SK-MEL-5 (cell line): ENCODE data around the gene FAM3A. TPM values are rescaled to one million over a fixed set of nuclear protein-coding genes. Genes with fewer than 3 reads are reported as not detected.
"Not testable (repeated sequence)": the region's sequence is repeated elsewhere in the genome, so short reads cannot be mapped to it uniquely, and the experiment has no call there.

Source experiments
- DNase-seq: peaks from one replicate; pipeline ENCODE4 v3.0.0-alpha.2; 2016; ENCODE audit warnings: low read depth, low spot score
- in situ Hi-C: cut with HindIII; loops from 2 replicates; pipeline ENCODE4 v1.10.0; 2016; ENCODE audit warnings: low sequenced_read_pairs, high pct_unique_total_duplicates, low pct_unique_long_range_greater_than_20kb
- polyA plus RNA-seq, 2 experiments: library from polyadenylated mRNA; depleted of rRNA; stranded (reverse); fragments of >200 nt; gene quantifications; 2 replicates each; pipeline ENCODE4 v1.2.3, GENCODE V29; 2015
- total RNA-seq: library from RNA; depleted of rRNA; stranded (reverse); fragments of >200 nt; shearing (Covaris generic); gene quantifications from 2 replicates; pipeline ENCODE4 v1.2.3, GENCODE V29; 2014; rRNA removed

Gene FAM3A, protein sequence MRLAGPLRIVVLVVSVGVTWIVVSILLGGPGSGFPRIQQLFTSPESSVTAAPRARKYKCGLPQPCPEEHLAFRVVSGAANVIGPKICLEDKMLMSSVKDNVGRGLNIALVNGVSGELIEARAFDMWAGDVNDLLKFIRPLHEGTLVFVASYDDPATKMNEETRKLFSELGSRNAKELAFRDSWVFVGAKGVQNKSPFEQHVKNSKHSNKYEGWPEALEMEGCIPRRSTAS
- total RNA-seq, result 25.6 and 28.1 TPM in 2 replicates
- polyA plus RNA-seq (2015; cell fraction: cytosol; rRNA removed), result 49.7 and 55.1 TPM in 2 replicates
- polyA plus RNA-seq (2015; cell fraction: nucleus; rRNA removed), result 68.6 and 90.7 TPM in 2 replicates

DNA sequence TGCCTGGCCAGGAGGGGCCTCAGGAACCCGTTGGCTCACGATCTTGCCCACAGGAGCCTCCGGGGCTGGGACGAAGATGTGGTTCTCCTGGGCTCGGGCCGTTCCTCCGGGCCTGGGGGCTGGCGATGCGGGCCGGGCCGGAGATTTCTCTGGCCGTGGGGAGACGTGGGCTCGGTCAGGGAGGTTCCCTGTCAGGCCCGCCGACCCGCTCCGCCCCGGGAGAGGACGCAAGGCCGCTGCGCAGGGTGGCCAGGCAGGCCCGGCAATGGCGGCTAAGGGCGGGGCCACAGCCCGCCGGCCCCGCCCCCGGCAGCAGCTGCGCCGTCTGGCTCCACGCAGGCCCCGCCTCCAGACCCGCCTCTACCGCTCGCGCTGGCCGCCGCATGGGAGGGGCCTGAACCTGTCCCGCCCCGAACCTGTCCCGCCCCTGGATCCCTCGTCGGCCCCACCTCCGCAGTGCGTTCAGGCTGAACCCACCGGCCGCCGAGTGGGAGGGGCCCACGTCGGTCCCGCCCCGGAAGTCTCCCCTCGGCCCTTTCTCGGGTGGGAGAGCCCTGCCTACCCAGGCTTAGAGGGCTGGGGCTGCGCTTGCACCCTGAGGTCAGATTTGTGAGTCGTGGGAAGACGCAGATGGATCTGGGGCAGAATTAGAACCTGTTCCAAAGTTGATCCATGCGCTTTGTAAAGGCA, at the start of gene FAM3A:
TSS of gene FAM3A (minus strand) at position 267 of the 690 bp plus-strand sequence. CDS start 460 bp downstream, outside the sequence.
- DNase-seq, result peak; percentile 82
- in situ Hi-C loops, result no loop called here

DNA sequence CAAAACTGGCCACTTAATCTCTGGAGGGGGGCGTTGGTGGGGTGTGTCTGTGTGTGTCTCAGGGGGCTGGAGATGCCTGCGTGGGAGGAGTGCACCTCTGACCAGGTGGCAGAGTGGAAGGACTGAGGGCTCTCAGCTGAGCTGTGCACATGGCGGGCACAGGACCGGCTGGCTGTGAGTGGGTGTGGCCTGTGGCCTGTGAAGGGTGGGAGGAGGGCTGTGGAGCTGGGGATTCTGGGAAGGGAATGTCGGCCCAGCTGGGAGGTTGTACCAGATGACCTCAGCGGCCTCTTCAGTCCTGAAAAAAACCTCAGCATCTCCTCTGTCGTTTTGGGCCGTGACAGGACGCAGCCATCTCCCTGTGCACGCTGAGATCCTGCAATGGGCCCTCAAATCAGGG, 46.3 kb upstream of the FAM3A start:
- in situ Hi-C loops, DNase-seq: not testable (repeated sequence)

DNA sequence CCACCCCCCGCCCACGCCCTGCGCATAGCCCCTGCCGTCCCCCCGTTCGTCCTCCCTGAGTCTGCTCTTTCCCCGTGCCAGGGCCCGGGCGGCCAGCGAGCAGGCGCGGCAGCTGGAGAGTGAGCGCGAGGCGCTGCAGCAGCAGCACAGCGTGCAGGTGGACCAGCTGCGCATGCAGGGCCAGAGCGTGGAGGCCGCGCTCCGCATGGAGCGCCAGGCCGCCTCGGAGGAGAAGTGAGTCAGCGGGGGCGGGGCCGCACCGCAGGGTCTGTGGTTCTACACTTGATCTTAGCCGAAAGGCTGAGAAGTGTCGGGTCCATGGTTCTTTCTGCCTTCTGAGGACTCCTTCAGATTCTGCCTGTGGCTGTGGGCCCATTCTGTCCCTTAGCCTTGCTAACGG, 44.3 kb upstream of the FAM3A start:
- DNase-seq, in situ Hi-C loops: not testable (repeated sequence)

DNA sequence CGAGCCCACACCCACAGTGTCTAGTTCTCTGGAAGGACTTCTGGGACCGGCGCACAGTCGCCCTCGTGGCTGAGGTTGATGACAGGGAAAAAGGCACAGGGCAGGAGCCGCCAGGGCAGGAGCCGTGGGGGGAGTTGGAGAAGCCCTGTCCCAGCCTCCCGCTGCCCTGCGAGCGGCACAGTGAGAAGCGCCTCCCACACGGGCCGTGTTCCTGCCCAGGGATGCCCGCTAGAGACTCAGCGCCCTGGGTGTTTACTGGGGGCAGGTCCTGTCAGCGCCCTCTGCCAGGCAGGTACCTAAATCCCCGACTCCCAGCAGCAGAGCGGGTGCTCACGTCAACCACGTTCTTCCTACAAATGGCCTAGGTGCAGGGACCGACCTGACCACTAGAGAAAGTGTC, 42.9 kb upstream of the FAM3A start:
- in situ Hi-C loops, DNase-seq: not testable (repeated sequence)

DNA sequence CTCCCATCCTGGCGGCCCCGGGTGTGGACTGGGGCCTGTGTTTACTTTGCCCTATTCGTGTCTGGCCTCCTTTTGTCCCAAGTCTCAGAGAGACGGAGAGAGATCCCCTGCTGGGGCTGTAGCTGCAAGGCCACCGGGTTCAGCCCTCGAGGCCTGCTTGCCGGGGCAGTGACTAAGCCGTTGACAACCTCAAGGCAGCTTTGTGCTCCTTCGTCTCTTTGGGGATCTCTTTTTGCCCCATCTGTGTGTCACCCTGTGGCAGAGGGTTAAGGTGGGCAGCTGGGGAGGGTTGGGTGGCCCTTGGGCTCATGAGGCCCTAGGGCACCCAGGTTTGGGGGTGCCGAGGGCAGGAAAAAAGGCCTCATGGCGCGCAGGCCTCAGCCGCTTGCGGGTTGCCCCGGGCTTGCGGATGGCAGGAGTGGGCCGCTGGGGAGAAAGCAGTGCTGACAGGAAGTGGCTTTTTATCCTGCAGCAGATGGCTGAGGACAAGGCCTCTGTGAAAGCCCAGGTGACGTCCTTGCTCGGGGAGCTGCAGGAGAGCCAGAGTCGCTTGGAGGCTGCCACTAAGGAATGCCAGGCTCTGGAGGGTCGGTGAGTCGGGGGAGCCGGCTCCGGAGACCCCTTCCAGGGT, 42.1 kb upstream of the FAM3A start:
- in situ Hi-C loops, DNase-seq: not testable (repeated sequence)

DNA sequence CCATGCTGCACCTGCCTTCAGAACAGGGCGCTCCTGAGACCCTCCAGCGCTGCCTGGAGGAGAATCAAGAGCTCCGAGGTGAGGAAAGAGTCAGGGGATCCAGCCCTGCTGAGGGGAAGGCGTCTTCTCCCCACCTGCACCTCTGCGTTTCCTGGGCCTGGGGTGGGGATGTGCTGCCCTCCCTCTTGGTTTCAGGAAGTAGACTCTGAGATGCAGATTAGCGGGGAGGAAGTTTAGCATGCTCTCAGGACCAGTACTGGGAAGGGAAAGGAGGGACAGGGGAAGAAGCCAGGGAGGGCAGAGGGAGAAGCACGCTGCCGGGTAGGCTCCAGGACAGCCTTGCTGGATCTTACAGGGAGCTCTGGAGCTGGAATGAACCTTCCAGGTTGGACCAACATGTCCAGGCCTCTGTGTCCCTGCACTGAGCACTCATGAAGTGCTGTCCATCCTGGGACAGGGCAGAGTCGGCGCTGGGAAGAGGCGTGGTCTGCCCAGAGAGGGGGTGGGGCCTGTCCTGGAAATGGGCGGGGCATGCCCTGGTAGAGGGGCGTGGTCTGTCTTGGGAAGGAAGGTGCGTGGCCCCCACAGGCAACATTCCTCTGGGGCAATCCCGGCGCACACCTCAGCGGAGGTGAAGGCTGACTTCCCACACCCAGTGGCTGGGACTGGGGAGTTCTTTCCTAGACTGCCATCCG, 36.2 kb upstream of the FAM3A start:
- DNase-seq, in situ Hi-C loops: not testable (repeated sequence)

DNA sequence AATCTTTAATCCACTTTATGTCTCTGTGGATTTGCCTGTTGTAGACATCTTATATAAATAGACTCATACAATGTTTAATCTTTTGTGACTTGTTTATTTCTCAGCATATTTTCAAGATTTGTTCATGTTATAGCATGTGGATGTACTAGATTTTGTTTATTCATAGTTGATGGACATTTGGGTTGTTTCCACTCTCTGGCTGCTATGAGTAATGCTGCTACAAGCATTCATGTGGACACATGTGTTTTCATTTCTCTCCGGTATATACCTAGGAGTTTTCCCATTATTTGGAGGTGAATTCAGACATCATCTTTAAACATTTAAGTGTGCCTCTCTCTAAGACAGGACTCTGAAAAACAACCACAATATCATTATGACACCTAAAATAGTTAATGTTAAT, 33.7 kb upstream of the FAM3A start:
- in situ Hi-C loops, result no loop called here

DNA sequence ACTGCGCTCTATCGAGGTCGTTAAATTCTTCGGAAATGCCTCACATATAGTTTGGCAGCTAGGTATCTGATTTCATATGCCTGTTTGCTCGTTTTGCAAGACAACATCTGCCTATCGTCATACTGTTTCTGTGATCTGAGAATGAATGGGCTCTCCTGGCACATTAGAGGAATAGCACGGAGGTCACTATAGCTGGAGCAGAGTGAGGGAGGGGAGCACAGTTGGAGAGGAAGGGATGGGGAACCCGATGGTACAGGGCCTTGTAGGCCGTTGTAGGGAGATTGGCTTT, 31.9 kb upstream of the FAM3A start:
- no peak for DNase-seq
- in situ Hi-C loops, result no loop called here

More for the DNA sequence above, 33.7 kb upstream of the FAM3A start:
- DNase-seq, result no peak

DNA sequence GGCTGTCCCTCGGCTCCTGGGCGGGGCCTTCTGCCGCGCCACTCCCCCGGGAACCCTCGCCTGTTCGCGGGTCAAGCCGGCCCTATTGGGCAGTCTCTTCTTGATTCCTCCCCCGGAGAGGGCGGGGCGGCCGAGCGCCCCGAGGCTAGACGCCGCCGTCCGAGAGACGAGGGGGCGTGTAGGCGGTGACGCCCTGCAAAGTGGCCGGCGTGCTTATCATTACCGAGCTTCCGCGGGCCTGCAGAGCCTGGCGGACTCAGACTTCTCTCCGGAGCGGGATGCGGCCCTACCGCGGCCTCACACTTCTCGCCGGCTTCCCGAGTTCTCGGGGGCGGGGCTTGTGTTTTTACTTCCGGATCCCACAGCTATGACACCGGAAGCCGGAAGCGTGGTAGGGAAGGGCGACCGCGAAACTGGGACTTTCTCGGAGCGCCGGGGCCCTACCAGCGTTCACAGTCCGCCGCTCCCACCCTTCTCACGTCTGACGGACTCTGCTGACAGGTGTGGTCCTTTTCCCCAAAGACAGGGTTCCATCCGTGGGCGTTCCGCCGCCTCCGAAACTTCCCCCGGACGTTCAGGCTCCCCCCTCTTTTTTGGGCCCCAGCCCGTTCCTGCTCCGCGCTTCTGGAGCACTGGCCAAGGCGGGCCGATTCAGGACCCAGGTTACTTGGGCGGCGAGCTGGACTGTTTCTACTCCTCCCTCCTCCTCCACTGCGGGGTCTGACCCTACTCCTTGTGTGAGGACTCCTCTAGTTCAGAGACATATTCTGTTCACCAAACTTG, 31.4 kb upstream of the FAM3A start, which contains the start of gene IKBKG:
TSS of gene IKBKG (plus strand) at position 376 of the 783 bp plus-strand sequence. CDS start 4,383 bp downstream, outside the sequence.
- peak; percentile 86 for DNase-seq
- in situ Hi-C loops, result no loop called here

DNA sequence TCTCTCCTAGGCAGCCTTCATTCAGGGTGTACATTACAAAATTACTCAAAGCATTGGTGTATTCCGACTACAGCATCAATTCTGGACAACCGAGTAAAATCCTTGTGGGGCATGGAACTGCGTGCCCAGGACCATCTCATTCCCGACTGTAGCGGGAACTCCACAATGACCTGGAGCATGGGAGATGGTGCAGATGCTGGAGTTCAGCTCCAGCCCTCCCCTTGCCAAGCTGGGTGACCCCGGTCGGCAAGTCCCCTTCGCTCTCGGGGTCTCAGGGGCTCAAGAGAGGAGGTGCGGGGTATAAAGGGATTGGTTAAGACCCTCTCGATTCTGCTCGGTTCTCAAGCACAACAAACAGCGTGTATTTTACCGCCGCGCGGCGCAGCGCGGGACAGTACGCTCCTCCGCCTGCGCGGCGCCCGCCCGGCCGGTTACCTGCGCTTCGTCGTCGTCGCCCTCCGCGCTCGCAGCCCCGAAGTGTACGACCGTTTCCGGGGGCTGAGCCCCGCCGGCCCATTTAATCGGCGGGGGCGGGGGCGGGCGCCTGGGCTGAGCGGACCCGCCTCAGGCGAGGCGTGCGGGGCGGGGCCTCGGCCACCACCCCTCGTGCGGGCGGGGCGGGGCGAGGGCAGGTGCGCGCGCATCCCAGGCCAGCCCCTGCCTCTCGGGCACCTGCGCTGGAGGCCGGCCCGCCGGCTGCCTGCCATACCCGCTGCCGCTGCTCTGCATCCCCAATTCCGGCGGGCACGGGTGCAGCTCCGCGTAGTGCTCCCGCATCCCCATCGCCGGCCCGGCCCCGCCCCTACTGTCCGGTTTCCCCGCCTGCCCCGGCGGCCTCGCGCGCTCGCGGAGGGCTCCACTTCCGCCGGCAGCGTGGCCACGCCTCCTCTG, 30.6 kb upstream of the FAM3A start, which contains the start of gene G6PD:
TSS of gene G6PD (minus strand) at position 493 of the 891 bp plus-strand sequence. CDS start 691 bp downstream, outside the sequence.
- DNase-seq, result peak; percentile 64
- in situ Hi-C loops, result no loop called here

DNA sequence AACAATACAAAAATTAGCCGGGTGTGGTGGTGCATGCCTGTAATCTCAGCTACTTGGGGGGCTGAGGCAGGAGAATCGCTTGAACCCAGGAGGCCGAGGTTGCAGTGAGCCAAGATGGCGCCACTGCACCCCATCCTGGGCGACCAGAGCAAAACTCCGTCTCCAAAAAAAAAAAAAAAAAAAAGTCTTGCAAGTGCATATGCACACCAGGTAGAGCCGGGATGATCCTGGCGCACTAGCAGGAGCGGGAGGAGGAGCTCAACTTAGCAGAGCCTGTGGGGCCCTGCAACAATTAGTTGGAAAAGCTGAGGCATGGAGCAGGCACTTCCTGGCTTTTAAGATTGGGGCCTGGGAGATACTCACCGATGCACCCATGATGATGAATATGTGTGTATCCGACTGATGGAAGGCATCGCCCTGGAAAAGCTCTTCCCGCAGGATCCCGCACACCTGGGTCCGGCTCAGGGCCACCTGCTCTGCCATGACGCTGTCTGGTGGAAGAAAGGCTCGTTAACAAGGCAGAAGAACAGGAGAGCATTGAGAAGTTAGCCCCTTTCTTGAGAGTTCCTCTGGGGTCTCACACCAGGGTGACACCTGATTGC, 29.7 kb upstream of the FAM3A start:
- in situ Hi-C loops, result no loop called here

DNA sequence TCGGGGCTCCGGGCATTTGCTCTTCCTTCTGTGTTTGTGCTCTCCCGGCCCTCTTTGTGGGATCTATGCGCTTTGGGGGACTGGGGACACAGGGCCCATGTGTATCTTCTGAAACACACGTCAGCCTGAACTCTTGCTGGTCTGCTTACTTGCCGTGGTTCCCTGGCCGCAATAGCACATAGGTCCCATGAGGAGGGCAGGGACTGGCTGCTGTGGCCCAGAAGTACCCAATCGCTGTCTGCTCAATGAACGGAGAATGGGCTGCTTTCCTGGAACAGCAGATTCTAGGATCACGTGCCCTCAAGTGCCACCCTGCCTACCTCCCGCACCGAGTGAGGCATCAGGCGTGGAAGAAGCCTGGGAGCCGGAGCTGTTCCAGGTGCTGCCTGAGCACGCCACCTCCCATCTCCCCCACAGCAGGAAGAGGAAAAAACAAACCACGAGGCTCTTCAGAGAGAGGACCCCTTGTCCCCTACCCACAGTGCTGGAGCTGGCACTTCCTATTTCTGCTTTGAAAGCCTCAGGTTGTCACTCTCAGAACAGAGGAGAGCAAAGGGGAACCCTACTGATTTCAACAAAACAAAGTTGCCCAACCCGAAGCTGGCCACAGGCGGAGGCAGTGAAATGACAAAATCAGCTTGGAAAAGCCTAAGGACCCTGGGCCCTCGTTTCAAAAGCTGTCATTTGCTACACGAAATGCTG, 26.8 kb upstream of the FAM3A start:
- no peak for DNase-seq
- in situ Hi-C loops, result no loop called here

More for the DNA sequence above, 29.7 kb upstream of the FAM3A start:
- DNase-seq, result no peak

DNA sequence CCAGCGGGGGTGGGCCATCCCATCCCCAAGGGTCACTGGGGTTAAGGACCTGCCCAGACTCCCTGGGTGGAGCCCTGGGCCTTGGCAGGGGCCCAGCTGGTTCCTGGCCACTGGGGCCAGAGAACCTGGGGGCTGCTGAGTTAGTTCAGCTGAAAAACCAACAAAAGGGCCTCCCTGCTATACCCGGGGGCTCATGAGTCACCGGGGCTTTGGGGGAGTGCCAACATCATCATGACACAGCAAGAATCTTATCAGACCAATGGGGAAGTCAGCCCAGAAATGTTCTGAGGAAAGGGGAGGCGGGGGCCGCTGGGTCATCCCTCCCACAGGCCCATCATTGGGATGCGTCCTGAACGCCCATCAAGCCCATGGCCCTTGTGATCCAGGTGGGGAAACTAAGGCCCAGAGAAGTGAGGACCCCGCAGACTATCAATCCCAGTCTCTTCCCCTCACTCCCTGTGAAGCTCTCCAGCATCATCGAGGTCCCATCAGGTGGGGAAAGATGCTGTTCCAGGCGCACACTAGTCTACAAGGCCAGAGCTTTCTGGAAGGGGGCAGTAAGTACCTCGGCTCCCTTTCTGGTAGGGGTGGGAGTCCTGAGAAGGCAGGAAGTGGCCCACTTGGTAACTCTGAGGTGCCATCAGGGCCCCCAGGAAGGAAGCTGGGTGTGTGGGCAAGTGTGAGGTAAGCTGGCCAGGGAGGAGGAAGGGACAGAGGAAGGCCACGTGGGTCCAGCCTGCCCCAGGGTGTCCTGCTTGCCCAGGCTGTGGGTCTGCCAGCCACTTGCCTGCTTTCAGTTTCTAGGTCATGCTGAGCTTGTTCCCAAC, 26.1 kb upstream of the FAM3A start:
- DNase-seq, result peak; percentile 62
- in situ Hi-C loops, result no loop called here

DNA sequence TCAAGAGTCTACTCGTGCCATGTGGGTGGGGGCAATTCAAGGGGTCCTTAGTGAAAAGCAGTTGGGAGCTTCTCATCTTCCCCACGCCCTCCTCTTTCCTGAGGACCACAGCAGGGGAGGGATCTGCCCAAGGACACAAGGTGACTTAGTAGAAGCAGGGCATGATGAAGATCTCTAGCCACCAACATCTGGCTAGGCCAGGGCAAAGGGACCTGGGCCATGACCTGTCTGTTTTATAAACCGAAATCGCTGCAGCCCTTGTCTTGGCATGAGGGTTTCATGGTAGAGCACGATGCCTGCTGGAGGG, 25.5 kb upstream of the FAM3A start:
- in situ Hi-C loops, result no loop called here
- no peak for DNase-seq
